Measurements from ENCODE around the gene KCNAB1.
"Not testable (repeated sequence)": the region's sequence is repeated elsewhere in the genome, so short reads cannot be mapped to it uniquely, and the experiment has no call there.

The KCNAB1 gene

GRCh38 chr3:156098437-156099035, 21.8 kb upstream of the KCNAB1 start:
- DNase-seq (ENCODE audit: low read depth), result no peak
- no peak for TF ChIP-seq CTCF (IDR thresholded peaks at IDR 0.05; ENCODE audit: insufficient read depth, low read depth, low read length, missing control alignments)
- no peak overlapping the region for H3K4me3 ChIP-seq (ENCODE audit: low read length)

GRCh38 chr3:156099348-156099747, 21.0 kb upstream of the KCNAB1 start:
- H3K4me3 ChIP-seq (ENCODE audit: low read length); DNase-seq (ENCODE audit: low read depth): not testable (repeated sequence)

GRCh38 chr3:156099984-156100383, 20.4 kb upstream of the KCNAB1 start:
- DNase-seq (ENCODE audit: low read depth); H3K4me3 ChIP-seq (ENCODE audit: low read length): not testable (repeated sequence)

GRCh38 chr3:156102267-156102931, 18.0 kb upstream of the KCNAB1 start:
- H3K4me3 ChIP-seq (ENCODE audit: low read length), result no peak overlapping the region
- TF ChIP-seq CTCF (IDR thresholded peaks at IDR 0.05; ENCODE audit: insufficient read depth, low read depth, low read length, missing control alignments), result no peak
- DNase-seq (ENCODE audit: low read depth), result no peak

- DNase-seq (ENCODE audit: low read depth), result no peak
- TF ChIP-seq CTCF (IDR thresholded peaks at IDR 0.05; ENCODE audit: insufficient read depth, low read depth, low read length, missing control alignments), result peak; percentile 7
These were observed 13.5 kb upstream of the KCNAB1 start for GRCh38 chr3:156106721-156107373.

GRCh38 chr3:156107504-156107903, 12.9 kb upstream of the KCNAB1 start:
- no peak overlapping the region for H3K4me3 ChIP-seq (ENCODE audit: low read length)
- DNase-seq (ENCODE audit: low read depth), result no peak
- no peak for TF ChIP-seq CTCF (IDR thresholded peaks at IDR 0.05; ENCODE audit: insufficient read depth, low read depth, low read length, missing control alignments)

More at GRCh38 chr3:156106721-156107373, 13.5 kb upstream of the KCNAB1 start:
- no peak overlapping the region for H3K4me3 ChIP-seq (ENCODE audit: low read length)

GRCh38 chr3:156108616-156109015, 11.8 kb upstream of the KCNAB1 start:
- no peak for DNase-seq (ENCODE audit: low read depth)
- TF ChIP-seq CTCF (IDR thresholded peaks at IDR 0.05; ENCODE audit: insufficient read depth, low read depth, low read length, missing control alignments), result no peak
- no peak overlapping the region for H3K4me3 ChIP-seq (ENCODE audit: low read length)

- DNase-seq (ENCODE audit: low read depth), result no peak
- no peak overlapping the region for H3K4me3 ChIP-seq (ENCODE audit: low read length)
- no peak for TF ChIP-seq CTCF (IDR thresholded peaks at IDR 0.05; ENCODE audit: insufficient read depth, low read depth, low read length, missing control alignments)
These were observed 10.4 kb upstream of the KCNAB1 start for GRCh38 chr3:156109989-156110388.
